ENCODE data around the gene RSL24D1.

DNA sequence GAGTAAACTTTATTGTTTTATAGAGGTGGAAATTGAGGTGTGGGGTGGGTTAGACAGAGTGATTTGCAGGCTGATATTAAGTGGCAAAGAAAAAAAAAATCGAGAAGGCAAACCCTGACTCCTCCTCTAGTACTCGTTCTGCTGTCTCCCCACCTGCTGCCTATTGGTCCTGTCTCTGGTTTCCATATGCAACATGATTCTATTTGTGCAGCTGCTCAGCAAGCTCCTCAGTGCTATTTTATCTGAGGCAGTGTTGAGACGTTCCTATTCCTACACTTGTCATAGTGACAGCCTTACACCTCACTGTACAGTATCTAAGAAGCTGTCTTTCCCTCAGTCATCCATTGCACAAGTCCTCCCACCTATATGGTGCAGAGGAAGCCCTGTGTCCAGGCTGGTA is 45.1 kb downstream of the RSL24D1 start:
- TF ChIP-seq, protein P1, sequence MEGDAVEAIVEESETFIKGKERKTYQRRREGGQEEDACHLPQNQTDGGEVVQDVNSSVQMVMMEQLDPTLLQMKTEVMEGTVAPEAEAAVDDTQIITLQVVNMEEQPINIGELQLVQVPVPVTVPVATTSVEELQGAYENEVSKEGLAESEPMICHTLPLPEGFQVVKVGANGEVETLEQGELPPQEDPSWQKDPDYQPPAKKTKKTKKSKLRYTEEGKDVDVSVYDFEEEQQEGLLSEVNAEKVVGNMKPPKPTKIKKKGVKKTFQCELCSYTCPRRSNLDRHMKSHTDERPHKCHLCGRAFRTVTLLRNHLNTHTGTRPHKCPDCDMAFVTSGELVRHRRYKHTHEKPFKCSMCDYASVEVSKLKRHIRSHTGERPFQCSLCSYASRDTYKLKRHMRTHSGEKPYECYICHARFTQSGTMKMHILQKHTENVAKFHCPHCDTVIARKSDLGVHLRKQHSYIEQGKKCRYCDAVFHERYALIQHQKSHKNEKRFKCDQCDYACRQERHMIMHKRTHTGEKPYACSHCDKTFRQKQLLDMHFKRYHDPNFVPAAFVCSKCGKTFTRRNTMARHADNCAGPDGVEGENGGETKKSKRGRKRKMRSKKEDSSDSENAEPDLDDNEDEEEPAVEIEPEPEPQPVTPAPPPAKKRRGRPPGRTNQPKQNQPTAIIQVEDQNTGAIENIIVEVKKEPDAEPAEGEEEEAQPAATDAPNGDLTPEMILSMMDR (IDR thresholded peaks at IDR 0.05; ENCODE audit: low read depth, low read length), result no peak
- TF ChIP-seq EZH2phosphoT487 (IDR thresholded peaks at IDR 0.05; ENCODE audit: low read depth), result no peak

All from OCI-LY3 (cell line).